GM18951 (cell line): ENCODE results near the gene C2orf78.
"Not testable (repeated sequence)": the region's sequence is repeated elsewhere in the genome, so short reads cannot be mapped to it uniquely, and the experiment has no call there.

Source experiments
- POLR2A ChIP-seq: IDR thresholded peaks from 4 replicates; pipeline ENCODE4 v1.6.1; 2011; ENCODE audit warnings: mild to moderate bottlenecking; ENCODE audit not compliant: insufficient read length, insufficient read depth; ENCODE audit errors: extremely low read depth
- in situ Hi-C: fragments of 300-500 bp; cut with MboI; formaldehyde crosslinking; loops from one replicate; pipeline ENCODE4 v1.12.0; 2022; ENCODE audit warnings: low sequenced_read_pairs, mixed read lengths, inconsistent platforms; ENCODE audit not compliant: unreplicated experiment

The C2orf78 gene

GRCh38 chr2:73783883-73784282, at the start of gene C2orf78:
C2orf78 (plus strand) TSS chr2:73784183; CDS start chr2:73784310, 127 bp downstream.
- in situ Hi-C loops, result not testable (repeated sequence)

DNA sequence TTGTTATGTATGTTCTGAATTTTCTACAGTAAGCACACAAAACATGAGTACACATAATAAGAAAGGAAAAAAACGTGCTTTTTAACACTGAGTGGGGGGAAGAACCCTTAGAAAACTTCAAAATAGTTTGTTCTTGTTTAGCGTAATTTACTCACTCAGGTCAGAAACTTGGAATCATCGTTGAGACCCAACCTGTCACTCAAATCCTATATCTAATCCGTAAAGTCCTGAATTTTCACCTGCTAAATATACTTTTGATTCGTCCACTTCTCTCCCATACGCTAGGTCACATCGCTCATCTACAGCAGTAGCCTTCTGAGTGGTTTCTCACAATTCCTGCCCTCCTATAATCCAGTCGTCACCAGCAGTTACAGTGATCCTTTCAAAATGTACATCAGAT, 47.6 kb upstream of the C2orf78 start:
- in situ Hi-C loops, result no loop called here
- TF ChIP-seq POLR2A, result no peak

DNA sequence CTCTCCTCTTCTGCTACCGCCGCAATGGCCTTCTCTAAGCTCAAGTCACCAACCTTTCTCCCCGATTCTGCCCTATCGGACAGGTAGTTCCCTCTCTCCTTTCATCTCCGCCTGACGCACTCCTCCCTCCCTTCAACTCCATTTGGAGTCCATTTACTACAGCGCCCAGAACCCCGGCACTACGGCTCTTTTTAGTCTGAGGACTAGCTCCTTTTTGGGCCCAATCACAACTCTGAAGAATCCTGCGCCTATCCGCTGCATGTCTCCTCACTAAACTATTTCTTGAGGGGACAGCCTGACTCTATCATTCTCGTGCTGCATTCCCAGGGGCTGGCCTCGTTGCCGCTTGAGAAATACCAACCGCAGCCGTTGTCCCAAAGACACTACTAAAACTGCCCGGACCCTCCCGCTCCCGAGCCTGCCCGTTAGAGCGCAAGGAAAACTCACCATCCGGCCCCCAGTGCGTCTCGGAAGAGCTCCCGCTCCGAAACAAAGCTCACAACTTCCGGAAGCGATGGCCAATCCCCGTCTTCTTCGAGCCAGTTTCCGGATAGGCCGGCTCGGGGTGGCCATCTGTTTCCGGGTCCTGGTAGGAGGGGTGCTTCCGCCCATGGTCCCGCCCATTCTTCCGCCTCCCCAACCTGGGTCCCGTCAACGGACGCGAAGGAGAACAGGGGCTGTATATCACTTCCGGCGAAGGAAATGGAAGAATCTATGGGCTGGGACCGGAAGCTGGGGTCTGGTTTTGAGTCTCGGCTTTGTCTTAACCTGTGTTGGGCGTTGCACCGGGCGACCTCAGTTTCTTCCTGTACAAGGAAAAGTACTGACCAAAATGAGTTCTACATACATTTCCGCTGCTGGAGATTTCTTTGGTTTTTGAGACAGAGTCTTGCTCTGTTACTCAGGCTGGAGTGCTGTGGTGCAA, 46.9 kb upstream of the C2orf78 start, which contains the start of gene TPRKB:
TSS of gene TPRKB (minus strand) at position 491 of the 925 bp plus-strand sequence. CDS start 2,776 bp downstream, outside the sequence.
- in situ Hi-C loops, result no loop called here
- peak; percentile 74 for TF ChIP-seq POLR2A

GRCh38 chr2:73739101-73739500, 44.9 kb upstream of the C2orf78 start:
- in situ Hi-C loops, result no loop called here
- TF ChIP-seq POLR2A, result no peak

- no peak for TF ChIP-seq POLR2A
- in situ Hi-C loops, result no loop called here
Observed at GRCh38 chr2:73740767-73741166, 43.2 kb upstream of the C2orf78 start.

- in situ Hi-C loops, result no loop called here
Observed at GRCh38 chr2:73746015-73746876, 37.7 kb upstream of the C2orf78 start.

DNA sequence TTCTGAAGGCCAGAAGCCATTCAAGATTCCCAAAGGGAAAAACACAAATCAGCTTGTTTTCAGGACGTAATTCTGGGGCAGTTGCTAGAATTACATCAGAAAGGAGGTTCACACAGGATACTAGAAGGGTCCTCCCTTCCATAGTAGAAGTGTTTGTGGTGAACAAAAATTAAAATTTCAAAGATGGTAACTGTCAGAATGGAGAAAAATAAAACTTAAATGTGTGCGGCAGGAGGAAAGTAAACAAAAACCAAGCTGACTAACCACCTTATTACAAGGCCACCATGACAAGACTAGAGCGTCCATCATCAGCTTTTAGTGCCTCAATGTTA, 37.1 kb upstream of the C2orf78 start:
- in situ Hi-C loops, result no loop called here
- TF ChIP-seq POLR2A, result no peak

More at GRCh38 chr2:73746015-73746876, 37.7 kb upstream of the C2orf78 start:
- no peak for TF ChIP-seq POLR2A

DNA sequence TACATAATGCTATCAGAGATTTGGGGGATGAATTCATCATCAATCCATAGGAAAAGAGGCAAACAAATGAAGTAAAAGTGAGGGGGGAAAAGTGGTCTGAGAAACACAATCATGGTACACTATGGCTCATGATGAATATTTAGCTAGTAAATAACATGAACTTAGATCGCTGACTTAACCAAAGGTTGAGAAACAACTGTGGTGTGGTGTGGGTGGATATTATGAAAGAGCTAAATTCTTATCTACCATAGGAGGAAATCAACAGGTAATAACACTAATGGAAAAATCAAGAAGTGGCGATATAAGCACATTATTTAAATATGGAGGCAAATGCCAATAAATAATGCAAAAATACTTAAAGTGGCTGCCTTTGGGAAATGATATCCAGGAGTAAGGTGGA, 34.7 kb upstream of the C2orf78 start:
- in situ Hi-C loops, result no loop called here
- TF ChIP-seq POLR2A, result no peak

DNA sequence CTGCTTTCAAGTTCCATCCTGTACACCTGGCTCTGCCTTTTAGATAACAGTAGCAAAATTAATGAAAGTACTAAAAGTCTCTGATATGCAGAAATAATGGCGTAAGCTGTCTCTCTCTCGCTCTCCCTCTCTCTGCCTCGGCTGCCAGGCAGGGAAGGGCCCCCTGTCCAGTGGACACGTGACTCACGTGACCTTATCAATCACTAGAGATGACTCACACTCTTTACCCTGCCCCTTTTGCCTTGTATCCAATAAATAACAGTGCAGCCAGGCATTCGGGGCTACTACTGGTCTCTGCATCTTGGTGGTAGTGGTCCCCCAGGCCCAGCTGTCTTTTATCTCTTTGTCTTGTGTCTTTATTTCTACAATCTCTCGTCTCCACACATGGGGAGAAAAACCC, 29.7 kb upstream of the C2orf78 start:
- in situ Hi-C loops, result not testable (repeated sequence)

DNA sequence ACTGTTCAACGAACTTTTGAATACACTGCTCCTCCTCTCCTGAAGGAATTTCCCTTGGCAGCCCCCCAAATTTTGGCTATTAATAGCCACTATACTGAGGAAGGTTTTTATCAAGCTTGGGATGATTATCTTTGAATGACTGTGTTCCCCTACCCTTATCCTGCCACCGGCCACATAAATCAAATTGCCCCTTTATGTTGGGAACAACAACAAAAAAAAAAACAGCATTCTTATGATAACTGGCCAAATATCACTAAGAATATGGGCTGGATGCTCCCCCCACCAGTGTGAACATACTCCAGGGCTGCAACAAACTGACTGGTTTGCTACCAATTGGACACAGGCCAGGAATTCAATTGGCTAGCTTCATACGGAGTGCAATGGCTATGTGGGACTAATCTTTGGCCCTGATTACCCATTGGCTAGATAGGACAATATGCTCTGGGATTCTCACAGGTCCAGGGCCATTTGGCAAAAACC, 24.7 kb upstream of the C2orf78 start:
- in situ Hi-C loops, result no loop called here
- TF ChIP-seq POLR2A, result no peak

DNA sequence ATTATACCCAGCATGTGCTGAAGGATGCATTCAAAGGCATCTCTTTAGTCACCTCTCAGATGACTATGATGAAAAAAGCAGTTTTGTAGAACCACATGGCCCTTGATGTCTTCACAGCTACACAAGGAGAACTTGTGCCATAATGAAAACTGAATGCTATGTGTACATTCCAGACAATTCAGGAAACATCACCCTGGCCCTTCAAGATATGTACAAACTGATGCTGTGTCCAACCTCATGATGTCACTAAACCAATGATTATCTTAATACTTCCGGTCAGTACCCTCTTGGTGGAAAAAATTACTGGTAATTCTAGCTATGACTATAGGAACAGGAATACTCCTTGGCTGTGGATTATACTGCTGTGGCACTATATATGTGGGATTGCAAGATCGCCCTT, 24.1 kb upstream of the C2orf78 start:
- in situ Hi-C loops, result no loop called here
- no peak for TF ChIP-seq POLR2A

GRCh38 chr2:73762571-73762970, 21.4 kb upstream of the C2orf78 start:
- in situ Hi-C loops, result no loop called here
- no peak for TF ChIP-seq POLR2A

DNA sequence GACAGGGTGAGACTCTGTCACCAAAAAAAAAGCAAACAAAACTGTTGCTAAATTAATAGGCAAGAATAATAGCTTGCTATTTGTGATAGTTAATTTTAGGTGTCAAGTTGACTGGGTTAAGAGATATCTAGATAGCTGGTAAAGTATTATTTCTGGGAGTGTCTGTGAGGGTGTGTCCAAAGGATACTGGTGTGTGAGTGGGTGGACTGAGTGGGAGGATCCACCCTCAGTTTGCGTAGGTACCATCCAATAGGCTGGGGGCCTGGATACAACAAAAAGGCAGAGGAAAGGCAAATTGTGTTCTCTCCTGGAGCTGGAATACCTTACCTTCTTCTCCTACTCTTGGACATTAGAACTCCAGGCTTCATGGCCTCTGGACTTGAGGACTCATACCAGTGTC, 19.0 kb upstream of the C2orf78 start:
- TF ChIP-seq POLR2A, result no peak
- in situ Hi-C loops, result no loop called here
